Measurements from ENCODE around the gene HABP4. TPM values are rescaled to one million over a fixed set of nuclear protein-coding genes. Genes with fewer than 3 reads are reported as not detected.

HABP4 gene
- total and polyA plus RNA-seq, 3 donors from 2014 or later = 30.6 to 67.2 (median 46.9) TPM

DNA sequence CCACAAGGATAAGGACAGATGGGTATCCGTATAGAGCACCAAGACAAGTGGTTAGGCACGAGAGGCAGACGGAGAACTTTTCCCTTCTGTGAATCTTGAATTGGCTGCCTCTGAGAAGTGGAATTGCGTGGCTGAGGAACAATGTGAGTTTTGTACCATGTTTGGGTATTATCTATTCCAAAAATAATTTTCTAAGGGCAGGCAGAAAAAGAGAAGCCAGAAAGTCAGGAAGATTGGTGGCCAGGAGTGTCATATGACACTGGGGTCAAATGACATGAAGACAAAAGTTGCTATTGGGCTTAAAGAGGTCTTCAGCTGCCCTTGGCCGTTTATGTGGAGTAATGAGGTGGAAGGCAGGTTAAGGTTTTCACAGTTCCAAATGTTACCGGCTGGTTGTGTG lies 14.5 kb downstream of the HABP4 start:
- Histone ChIP-seq H3K4me1 (no peaks in the 10 kb centered on the region), H3K9me3 (no peaks in the 10 kb centered on the region), H3K27me3 (no peaks in the 10 kb centered on the region), H3K36me3 (ENCODE audit: low read depth, missing control alignments) (no peaks in the 10 kb centered on the region), H3K4me3 (no peak overlapping the region), H3K27ac (no peak overlapping the region)
- TF ChIP-seq POLR2A (IDR thresholded peaks at IDR 0.05) = no peak
- TF ChIP-seq, protein P1, sequence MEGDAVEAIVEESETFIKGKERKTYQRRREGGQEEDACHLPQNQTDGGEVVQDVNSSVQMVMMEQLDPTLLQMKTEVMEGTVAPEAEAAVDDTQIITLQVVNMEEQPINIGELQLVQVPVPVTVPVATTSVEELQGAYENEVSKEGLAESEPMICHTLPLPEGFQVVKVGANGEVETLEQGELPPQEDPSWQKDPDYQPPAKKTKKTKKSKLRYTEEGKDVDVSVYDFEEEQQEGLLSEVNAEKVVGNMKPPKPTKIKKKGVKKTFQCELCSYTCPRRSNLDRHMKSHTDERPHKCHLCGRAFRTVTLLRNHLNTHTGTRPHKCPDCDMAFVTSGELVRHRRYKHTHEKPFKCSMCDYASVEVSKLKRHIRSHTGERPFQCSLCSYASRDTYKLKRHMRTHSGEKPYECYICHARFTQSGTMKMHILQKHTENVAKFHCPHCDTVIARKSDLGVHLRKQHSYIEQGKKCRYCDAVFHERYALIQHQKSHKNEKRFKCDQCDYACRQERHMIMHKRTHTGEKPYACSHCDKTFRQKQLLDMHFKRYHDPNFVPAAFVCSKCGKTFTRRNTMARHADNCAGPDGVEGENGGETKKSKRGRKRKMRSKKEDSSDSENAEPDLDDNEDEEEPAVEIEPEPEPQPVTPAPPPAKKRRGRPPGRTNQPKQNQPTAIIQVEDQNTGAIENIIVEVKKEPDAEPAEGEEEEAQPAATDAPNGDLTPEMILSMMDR (IDR thresholded peaks at IDR 0.05) = no peak
- 62 to 69% methylated on average over 6 of the region's 6 CpGs for WGBS, 2 donors
- intact Hi-C loops (cut with DNase I; ENCODE audit: low total_unique reads) = no loop called here
- DNase-seq = no peak

DNA sequence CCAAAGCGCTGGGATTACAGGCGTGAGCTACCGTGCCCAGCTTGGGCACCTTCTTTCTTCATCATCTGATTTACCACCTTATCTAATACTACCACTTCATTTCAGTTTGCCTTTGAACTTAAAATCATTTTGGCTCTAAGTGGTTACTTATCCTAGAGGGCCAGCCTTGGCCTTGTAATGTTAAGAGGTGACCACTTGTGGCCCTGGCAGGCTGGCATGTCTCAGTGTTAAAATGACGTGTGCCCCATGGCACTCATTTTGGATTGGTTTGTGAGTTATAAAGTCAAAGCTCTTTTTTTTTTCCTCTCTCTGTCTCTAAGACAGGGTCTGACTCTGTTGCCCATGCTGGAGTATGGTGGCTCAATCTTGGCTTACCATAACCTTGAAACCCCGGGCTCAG lies 17.8 kb downstream of the HABP4 start:
- no peaks in the 10 kb centered on the region for H3K4me1 ChIP-seq
- no peak overlapping the region for H3K4me3 ChIP-seq
- intact Hi-C loops (cut with DNase I; ENCODE audit: low total_unique reads) = no loop called here
- H3K36me3 ChIP-seq (ENCODE audit: low read depth, missing control alignments) = no peaks in the 10 kb centered on the region
- H3K27me3 ChIP-seq = no peaks in the 10 kb centered on the region
- 98 to 99% methylated on average over 5 of the region's 5 CpGs for WGBS, 2 donors
- no peak for DNase-seq
- H3K9me3 ChIP-seq = no peaks in the 10 kb centered on the region
- H3K27ac ChIP-seq = no peak overlapping the region
- TF ChIP-seq, protein P1 (IDR thresholded peaks at IDR 0.05) = no peak
- TF ChIP-seq POLR2A (IDR thresholded peaks at IDR 0.05) = no peak

DNA sequence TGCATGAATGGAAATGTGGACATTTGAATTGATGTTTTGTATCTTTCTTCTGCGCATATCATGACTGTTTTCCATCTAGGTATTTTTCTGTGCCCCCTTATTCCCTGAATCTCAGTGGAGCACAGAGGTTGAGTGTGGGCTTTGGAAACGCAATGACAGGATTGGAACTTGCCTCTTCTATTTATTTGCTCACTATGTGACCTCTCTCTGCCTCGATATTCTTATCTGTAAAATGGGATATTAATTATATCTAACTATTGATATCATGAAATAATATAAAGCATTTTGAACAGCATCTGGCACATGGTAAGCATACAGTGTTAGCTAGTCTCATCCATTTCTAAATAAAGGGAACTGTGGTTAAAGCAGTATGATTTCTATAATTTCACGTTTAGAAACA lies 26.0 kb downstream of the HABP4 start:
- intact Hi-C loops (cut with DNase I; ENCODE audit: low total_unique reads) = no loop called here
- DNase-seq = no peak
- Histone ChIP-seq H3K36me3 (ENCODE audit: low read depth, missing control alignments) (no peaks in the 10 kb centered on the region), H3K9me3 (no peaks in the 10 kb centered on the region), H3K4me3 (no peak overlapping the region), H3K27me3 (no peaks in the 10 kb centered on the region), H3K27ac (no peak overlapping the region), H3K4me1 (no peaks in the 10 kb centered on the region)
- WGBS, 2 donors = 85 to 86% methylated on average over 4 of the region's 4 CpGs
- no peak for TF ChIP-seq POLR2A (IDR thresholded peaks at IDR 0.05)

DNA sequence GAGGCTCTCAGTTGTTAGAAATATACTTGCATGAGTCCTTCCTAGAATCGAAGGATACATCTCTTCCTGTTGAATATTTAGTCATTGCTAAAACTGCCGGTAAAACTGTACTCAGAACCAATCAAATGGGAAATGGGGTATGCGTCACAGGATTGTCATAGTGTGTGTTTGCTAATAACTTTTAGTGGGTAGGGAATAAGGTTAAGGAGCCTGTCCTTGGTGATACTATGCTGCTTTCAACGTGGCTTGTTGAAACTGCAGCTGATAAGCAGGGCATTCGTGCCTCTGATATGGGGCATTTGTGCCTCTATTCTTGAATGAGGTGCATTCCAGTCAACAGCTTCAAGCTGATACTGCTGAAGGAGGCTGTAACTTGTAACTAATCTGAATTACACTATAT lies 26.6 kb downstream of the HABP4 start:
- Histone ChIP-seq H3K4me1 (no peaks in the 10 kb centered on the region), H3K27ac (no peak overlapping the region), H3K4me3 (no peak overlapping the region), H3K36me3 (ENCODE audit: low read depth, missing control alignments) (no peaks in the 10 kb centered on the region), H3K9me3 (no peaks in the 10 kb centered on the region), H3K27me3 (no peaks in the 10 kb centered on the region)
- DNase-seq = no peak
- TF ChIP-seq, protein P1 (IDR thresholded peaks at IDR 0.05) = no peak
- TF ChIP-seq POLR2A (IDR thresholded peaks at IDR 0.05) = no peak
- WGBS, 2 donors = 71 to 72% methylated on average over 5 of the region's 5 CpGs
- intact Hi-C loops (cut with DNase I; ENCODE audit: low total_unique reads) = no loop called here

DNA sequence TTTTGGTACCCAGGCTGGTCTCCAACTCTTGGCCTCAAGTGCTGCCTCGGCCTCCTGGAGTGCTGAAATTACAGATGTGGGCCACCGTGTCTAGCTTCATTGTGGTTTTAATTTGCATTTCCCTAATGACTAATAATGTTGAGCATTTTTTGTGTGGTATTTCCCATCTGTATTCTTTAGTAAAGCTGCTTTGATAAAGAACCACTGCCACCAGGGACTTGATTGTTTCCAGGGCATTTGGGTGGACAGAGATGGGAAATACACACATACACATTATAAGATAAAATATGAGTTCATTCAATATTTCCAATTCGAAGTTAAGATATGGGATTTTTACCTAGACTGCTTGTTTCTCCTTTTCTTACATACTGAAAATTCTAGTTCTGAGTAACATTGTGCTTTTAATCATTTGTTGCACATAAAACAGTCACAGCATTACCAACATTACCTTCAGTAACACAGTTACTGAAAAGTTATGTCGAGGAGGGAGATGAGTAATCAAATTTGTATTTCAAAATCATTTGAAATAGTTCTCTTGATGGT lies 28.9 kb downstream of the HABP4 start:
- H3K27me3 ChIP-seq = no peaks in the 10 kb centered on the region
- no peak overlapping the region for H3K27ac ChIP-seq
- H3K4me1 ChIP-seq = no peaks in the 10 kb centered on the region
- H3K9me3 ChIP-seq = no peaks in the 10 kb centered on the region
- no peaks in the 10 kb centered on the region for H3K36me3 ChIP-seq (ENCODE audit: low read depth, missing control alignments)
- WGBS, 2 donors = 85 to 91% methylated on average over 4 of the region's 4 CpGs
- TF ChIP-seq, protein P1 (IDR thresholded peaks at IDR 0.05) = no peak
- no peak for TF ChIP-seq POLR2A (IDR thresholded peaks at IDR 0.05)
- DNase-seq = no peak
- H3K4me3 ChIP-seq = no peak overlapping the region
- intact Hi-C loops (cut with DNase I; ENCODE audit: low total_unique reads) = no loop called here
